GM10847 (cell line): ENCODE results near the gene JAK2.
A peak's percentile ranks its signal among the peaks of the same experiment; 100 is the strongest.

Experiments used
- POLR2A ChIP-seq: IDR thresholded peaks from 2 replicates; pipeline ENCODE4 v1.6.1; 2011; ENCODE audit not compliant: insufficient read length; ENCODE audit errors: extremely low read depth

JAK2 gene

GRCh38 chr9:4984621-4985385, at the start of gene JAK2:
TSS of gene JAK2 (plus strand) at chr9:4985272. CDS start at chr9:5021988, 36,716 bp downstream.
- peak; percentile 94 for TF ChIP-seq POLR2A

- TF ChIP-seq POLR2A = no peak
These were observed 48.8 kb upstream of the JAK2 start for GRCh38 chr9:4936277-4936676.

DNA sequence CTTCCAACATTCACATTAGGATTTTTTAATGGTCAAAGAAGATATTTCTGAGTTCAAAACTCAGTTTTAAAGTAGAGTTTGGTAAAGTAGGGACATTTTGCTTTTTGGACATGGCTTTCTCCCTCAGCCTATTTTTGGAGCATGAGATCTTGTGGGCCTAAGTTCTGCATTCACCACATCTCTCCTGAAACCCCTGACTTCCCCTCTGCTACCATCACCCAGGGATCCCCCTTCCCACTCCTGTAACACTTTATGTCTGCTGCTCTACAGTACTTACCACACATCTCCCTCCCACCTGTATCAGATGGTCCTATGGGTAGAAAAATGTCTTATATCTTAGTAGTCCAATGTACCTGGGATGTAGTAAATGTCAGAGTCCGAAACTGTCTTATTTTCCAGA, 48.2 kb upstream of the JAK2 start:
- TF ChIP-seq POLR2A = no peak

GRCh38 chr9:4937446-4937845, 47.6 kb upstream of the JAK2 start:
- TF ChIP-seq POLR2A = no peak

- no peak for TF ChIP-seq POLR2A
These were observed 46.6 kb upstream of the JAK2 start for GRCh38 chr9:4938496-4938895.

GRCh38 chr9:4939118-4939561, 45.9 kb upstream of the JAK2 start:
- no peak for TF ChIP-seq POLR2A

DNA sequence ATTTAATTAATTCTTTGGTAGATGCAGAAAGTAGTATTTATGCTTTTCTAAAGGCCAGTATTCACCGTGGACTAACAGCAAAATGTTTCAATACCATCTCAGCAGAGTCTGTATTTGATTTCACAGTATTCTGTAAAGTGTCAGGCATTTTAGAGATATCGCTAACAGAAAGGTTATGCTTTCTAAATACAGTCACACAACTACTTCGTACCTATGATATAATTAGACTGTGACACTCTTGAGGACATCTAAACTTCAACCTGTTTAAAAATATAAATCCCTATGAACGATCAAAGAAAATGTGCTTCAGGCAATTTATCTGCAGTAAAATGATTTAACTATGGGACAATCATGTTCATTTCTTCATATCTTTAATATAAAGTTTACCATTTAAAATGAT, 41.7 kb upstream of the JAK2 start:
- no peak for TF ChIP-seq POLR2A

DNA sequence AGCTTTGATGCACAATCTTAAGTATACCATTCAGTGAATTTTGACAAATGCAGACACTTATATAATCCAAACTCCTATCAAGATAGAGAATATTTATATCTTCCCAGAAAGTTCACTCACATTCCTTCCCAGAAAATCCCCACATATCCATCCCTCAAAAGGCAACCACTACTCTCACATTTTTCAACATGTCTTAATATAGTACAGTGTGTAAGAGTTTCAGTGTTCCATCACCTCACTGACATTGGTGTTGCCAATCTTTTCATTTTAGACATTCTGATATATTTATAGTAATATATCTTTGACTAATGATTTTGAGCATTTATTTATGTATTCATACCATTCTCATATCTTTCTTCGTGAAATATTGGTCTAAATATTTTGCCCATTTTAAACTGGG, 38.1 kb upstream of the JAK2 start:
- TF ChIP-seq POLR2A = no peak

GRCh38 chr9:4955836-4956235, 29.2 kb upstream of the JAK2 start:
- TF ChIP-seq POLR2A = no peak

- TF ChIP-seq POLR2A = no peak
These were observed 26.0 kb upstream of the JAK2 start for GRCh38 chr9:4959031-4959430.

- no peak for TF ChIP-seq POLR2A
These were observed 23.0 kb upstream of the JAK2 start for GRCh38 chr9:4962085-4962484.

GRCh38 chr9:4964540-4964939, 20.5 kb upstream of the JAK2 start:
- no peak for TF ChIP-seq POLR2A

DNA sequence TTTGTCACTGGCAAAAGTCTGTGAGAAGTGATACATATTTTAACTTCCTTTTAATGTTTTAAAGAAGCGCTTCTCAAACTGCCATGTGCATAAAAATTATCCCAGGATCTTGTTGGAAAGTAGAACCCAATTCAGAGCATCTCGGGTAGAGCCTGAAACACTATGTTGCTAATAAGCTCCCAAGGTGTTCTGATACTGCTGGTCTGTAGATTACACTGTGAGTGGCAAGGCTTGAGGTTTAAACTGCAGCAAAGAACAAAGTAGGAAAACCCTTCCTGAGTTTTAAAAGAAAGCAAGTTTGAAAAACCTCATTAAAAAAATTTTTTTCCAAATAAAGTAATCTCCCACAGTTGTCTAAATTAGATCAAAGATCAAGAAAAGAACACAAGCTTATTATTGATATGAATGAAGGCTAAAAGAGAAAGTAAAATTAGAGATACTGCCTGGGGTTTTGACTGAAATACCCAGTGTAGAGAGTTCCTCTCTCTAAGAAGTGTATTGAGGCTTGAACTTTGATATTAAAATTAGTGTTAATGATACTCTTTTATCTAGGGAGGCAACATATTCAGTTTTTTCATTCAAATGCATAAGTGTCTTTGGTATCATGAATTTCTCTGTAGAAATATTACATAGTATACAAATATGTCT, 19.8 kb upstream of the JAK2 start:
- TF ChIP-seq POLR2A = no peak

- TF ChIP-seq POLR2A = no peak
These were observed 17.5 kb upstream of the JAK2 start for GRCh38 chr9:4967523-4967922.

DNA sequence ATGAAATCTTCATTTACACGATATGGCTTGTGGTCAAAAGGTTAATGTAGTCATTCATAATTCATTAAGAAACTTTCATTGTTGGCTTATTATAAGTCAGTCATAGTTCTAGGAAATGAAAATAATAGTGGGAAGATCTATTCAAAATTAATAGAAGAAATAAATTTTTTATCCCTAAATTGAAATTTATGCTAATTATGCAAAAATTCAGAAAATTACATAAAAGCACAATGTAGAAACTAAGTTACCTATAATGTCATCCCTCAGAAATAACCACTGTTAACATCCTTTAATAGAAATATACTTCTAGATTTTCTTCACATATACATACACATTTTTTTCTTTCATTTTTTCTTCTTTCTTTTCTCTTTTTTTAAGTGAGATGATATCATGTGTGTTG, 15.9 kb upstream of the JAK2 start:
- no peak for TF ChIP-seq POLR2A

DNA sequence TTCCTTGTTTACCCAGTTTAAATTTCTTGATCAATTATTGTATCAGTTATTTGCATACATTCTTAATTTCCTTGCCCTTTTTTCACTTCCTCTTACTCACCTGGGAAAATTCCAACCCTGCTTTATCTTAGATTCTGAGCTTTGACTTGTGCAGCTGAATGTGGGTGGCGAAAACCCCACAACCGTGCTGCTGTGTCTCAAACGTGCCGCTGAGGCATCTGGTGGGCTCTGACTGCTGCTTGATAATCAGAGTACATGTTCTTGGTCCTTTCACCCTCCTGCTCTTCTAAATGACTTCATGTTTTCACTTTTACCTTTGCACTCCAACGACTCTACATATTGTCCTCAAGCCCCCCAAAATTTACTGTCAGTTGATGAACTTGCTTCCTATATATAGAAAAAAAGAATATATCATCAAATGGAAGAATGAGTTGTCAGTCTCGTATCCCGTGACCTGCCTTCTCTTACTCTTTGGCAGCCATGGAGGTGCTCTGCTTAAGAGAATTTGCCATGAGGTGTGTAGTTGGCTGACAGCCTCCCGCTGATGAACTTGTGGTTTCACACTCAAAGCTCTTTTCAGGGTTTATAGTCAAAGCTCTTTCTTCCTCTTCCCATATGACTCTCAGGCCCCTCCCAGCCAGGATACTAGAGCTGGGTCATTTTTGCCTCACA, 14.0 kb upstream of the JAK2 start:
- no peak for TF ChIP-seq POLR2A
